ENCODE results near the gene SKIC3. TPM values are rescaled to one million over a fixed set of nuclear protein-coding genes. Genes with fewer than 3 reads are reported as not detected.

Gene SKIC3
- total RNA-seq, 1 donor from 2014 or later = 163 TPM

GRCh38 chr5:95591490-95591901 is 36.7 kb upstream of the SKIC3 start:
- H3K27ac Mint-ChIP-seq (ENCODE audit: unreplicated experiment) = no peak overlapping the region
- no peak overlapping the region for H3K4me3 Mint-ChIP-seq (ENCODE audit: unreplicated experiment)
- H3K4me1 Mint-ChIP-seq (ENCODE audit: low read depth, unreplicated experiment) = no peaks in the 10 kb centered on the region
- H3K36me3 Mint-ChIP-seq (ENCODE audit: unreplicated experiment) = no peaks in the 10 kb centered on the region
- H3K9me3 Mint-ChIP-seq (ENCODE audit: unreplicated experiment) = no peaks in the 10 kb centered on the region
- no peak for DNase-seq
- TF ChIP-seq CTCF (IDR thresholded peaks at IDR 0.05; ENCODE audit: partially characterized antibody, unreplicated experiment) = no peak
- H3K27me3 Mint-ChIP-seq (ENCODE audit: unreplicated experiment) = no peaks in the 10 kb centered on the region

DNA sequence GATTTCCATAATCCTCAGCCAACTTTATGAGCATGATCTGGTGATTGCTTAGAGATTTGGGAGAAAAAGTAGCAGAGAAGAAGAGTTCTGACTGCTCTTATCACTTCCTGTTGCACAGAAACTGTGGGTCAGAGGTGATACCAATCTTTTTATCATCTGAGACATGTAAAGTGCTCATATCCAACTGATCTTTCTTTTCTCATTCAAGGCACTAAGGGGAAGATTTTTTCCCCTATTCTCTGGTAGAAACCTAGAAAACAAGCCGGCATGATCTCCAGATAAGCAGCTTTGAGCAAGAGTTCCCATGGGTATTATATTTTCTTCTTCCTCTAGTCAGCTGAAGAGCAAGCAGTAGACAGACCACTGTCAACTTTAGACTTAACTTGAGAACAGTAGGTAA is 36.1 kb upstream of the SKIC3 start:
- no peak for DNase-seq
- H3K27ac Mint-ChIP-seq (ENCODE audit: unreplicated experiment) = no peak overlapping the region
- H3K4me1 Mint-ChIP-seq (ENCODE audit: low read depth, unreplicated experiment) = no peaks in the 10 kb centered on the region
- no peaks in the 10 kb centered on the region for H3K27me3 Mint-ChIP-seq (ENCODE audit: unreplicated experiment)
- no peaks in the 10 kb centered on the region for H3K9me3 Mint-ChIP-seq (ENCODE audit: unreplicated experiment)
- TF ChIP-seq CTCF (IDR thresholded peaks at IDR 0.05; ENCODE audit: partially characterized antibody, unreplicated experiment) = no peak
- no peak overlapping the region for H3K4me3 Mint-ChIP-seq (ENCODE audit: unreplicated experiment)
- H3K36me3 Mint-ChIP-seq (ENCODE audit: unreplicated experiment) = no peaks in the 10 kb centered on the region

DNA sequence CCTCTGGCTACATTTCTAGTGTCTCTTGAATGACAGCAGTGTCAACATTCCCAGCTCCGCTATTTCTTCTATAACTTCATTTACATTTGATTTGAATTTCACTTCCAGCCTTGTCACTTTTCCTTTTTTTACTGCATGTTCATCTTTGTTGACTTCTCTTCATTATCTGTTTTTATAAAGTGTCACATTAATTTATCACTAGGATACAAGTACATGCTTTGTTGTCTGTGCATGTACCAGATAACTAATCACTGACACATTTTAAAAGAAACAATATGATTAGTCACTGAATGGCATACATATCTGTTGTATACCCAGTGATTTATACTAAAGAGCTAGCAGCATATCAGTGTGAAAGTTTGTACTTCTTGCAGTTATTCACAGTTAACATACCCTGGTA is 29.2 kb upstream of the SKIC3 start:
- Mint-ChIP-seq H3K4me3 (ENCODE audit: unreplicated experiment) (no peak overlapping the region), H3K4me1 (ENCODE audit: low read depth, unreplicated experiment) (no peaks in the 10 kb centered on the region), H3K27ac (ENCODE audit: unreplicated experiment) (no peak overlapping the region), H3K9me3 (ENCODE audit: unreplicated experiment) (no peaks in the 10 kb centered on the region), H3K36me3 (ENCODE audit: unreplicated experiment) (no peaks in the 10 kb centered on the region), H3K27me3 (ENCODE audit: unreplicated experiment) (no peaks in the 10 kb centered on the region)
- no peak for TF ChIP-seq CTCF (IDR thresholded peaks at IDR 0.05; ENCODE audit: partially characterized antibody, unreplicated experiment)
- DNase-seq = no peak

- Mint-ChIP-seq H3K36me3 (ENCODE audit: unreplicated experiment) (no peaks in the 10 kb centered on the region), H3K27ac (ENCODE audit: unreplicated experiment) (no peak overlapping the region), H3K4me3 (ENCODE audit: unreplicated experiment) (no peak overlapping the region), H3K9me3 (ENCODE audit: unreplicated experiment) (no peaks in the 10 kb centered on the region), H3K4me1 (ENCODE audit: low read depth, unreplicated experiment) (no peaks in the 10 kb centered on the region), H3K27me3 (ENCODE audit: unreplicated experiment) (no peaks in the 10 kb centered on the region)
- no peak for DNase-seq
- no peak for TF ChIP-seq CTCF (IDR thresholded peaks at IDR 0.05; ENCODE audit: partially characterized antibody, unreplicated experiment)
Observed at GRCh38 chr5:95581576-95581975, 26.8 kb upstream of the SKIC3 start.

GRCh38 chr5:95572016-95572415 is 17.2 kb upstream of the SKIC3 start:
- no peaks in the 10 kb centered on the region for H3K9me3 Mint-ChIP-seq (ENCODE audit: unreplicated experiment)
- H3K27me3 Mint-ChIP-seq (ENCODE audit: unreplicated experiment) = no peaks in the 10 kb centered on the region
- no peak overlapping the region for H3K4me3 Mint-ChIP-seq (ENCODE audit: unreplicated experiment)
- H3K4me1 Mint-ChIP-seq (ENCODE audit: low read depth, unreplicated experiment) = no peaks in the 10 kb centered on the region
- no peaks in the 10 kb centered on the region for H3K36me3 Mint-ChIP-seq (ENCODE audit: unreplicated experiment)
- no peak overlapping the region for H3K27ac Mint-ChIP-seq (ENCODE audit: unreplicated experiment)
- no peak for DNase-seq
- TF ChIP-seq CTCF (IDR thresholded peaks at IDR 0.05; ENCODE audit: partially characterized antibody, unreplicated experiment) = no peak
